D721Med (cell line): Measurements from ENCODE around the gene NTSR2.
A peak's percentile ranks its signal among the peaks of the same experiment; 100 is the strongest.

Source experiments
- DNase-seq: peaks from one replicate; pipeline ENCODE4 v3.0.0; 2011; ENCODE audit warnings: low spot score; ENCODE audit not compliant: insufficient read length
- FAIRE-seq: peaks from 2 replicates; lab custom pipeline; 2011; peaks lifted over from hg19 to GRCh38; lab: Jason Lieb, UNC
- CTCF ChIP-seq: IDR thresholded peaks from 2 replicates; pipeline ENCODE4 v1.5.1; 2012; ENCODE audit warnings: mild to moderate bottlenecking, control low read depth; ENCODE audit not compliant: insufficient read depth; ENCODE audit errors: missing control alignments

NTSR2 gene

DNA sequence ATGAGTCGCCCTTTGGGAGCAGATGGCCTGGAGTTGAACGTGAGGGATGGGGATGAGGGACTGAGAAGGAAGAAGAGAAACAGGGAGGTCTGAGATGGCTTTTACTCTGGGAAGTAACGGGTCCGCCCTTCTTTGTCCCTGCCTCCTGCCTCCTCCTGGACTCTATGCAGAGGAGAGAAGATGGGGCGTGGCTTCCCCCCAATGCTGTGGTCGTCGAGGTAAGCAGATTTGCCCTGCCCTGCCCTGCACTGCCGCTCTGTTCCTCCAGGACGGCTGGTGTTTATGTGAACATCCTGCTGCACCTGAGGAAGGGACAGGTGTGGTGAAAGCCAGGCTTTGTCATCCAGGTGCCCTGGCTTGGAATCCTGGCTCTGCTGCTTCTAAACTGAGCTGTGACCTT lies 13.5 kb upstream of the NTSR2 start:
- FAIRE-seq (no peak), DNase-seq (no peak)
- TF ChIP-seq CTCF, result no peak

DNA sequence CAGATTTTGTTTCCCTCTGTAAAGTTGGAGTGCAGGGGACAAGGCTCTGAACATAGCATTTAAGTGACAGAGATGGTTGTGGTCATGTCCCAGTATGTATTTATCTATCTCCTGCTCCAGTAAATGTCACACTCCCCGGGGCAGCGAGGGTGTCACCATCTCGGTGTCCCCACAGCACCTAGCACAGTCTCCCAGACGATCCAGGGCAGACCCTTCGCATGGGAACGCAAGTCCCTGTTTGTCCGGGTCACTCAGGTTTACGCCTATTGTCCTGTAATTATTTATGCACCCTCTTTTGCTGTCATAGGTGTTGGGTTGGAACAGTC lies 12.6 kb upstream of the NTSR2 start:
- DNase-seq (no peak), FAIRE-seq (no peak)
- TF ChIP-seq CTCF, result no peak

DNA sequence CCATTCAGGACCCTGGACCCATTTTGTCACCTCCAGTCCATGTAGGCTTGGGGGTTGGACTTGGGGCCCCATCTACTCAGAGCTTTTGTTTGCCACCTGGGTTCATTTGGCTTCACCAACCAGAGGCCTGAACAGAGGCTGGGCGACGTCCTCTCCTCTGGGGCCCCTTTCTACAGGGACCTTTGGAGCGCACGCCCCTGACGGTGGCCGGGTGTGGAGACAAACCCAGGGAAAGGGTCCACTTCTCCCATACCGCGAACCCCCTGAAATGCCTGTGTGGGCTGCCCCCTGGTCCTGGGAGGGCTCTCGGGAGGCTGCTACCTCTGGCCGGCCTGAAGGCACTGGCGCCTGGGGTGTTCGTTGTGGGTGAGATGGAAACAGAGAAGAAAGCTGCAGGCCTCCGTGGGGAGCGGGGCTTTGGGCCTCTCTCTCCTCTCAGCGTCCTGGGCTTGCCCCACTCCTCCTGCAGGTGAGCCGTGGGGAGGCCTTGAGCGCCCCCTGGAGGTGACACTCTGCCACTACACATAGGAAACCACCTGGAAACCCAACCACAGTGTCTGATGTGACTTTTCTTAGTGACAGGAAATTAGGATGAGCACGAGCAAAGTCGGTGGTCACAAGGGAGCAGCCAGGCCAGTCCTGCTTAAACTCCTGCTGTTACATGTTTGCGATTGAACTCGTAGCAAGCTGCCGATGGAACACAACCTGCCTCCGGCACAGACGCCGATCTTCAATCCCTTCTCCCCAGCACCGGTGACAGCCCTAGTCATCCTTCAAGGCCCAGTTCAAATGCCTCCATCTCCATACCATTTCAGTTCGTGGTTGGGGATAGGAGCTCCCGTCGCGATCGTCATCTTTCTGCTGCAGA lies 12.0 kb upstream of the NTSR2 start:
- DNase-seq, result peak; percentile 97
- FAIRE-seq, result no peak
- peak; percentile 77 for TF ChIP-seq CTCF

- no peak for TF ChIP-seq CTCF
- FAIRE-seq (no peak), DNase-seq (no peak)
Observed at GRCh38 chr2:11680901-11681721, 11.1 kb upstream of the NTSR2 start.

DNA sequence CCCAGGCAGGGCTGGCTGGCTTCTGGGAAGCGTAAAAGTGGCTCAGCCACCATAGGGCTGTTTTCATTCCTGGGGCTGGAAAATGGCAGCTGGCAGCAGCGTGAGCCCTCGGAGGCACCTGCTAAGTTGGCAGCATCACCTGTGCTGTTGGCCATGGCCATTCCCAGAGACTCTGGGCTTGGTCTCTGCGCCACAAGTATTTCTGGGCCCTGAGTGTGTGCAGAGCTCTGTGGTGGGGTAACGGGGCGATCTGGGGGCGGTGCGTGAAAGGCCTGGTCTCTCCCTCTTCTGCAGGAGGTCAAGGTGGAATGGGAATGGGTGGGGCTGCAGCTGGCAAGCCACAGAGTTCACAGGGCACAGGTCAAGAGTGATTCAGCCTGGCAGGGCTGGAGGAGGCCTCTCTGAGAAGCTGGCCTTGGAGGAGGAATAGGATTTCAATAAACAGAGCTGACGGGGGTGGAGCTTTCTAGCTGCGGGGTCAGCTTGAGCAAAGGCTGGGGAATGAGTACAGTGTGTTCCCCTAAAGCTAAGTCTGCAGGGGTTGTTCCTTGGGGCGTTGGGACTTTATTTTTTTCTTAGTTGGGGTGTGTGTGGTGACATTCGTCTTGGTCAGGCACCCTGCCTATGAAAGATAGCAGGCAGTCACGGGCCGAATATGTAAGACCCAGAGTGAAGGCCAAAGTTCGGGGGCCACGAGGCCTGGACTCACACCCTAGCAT lies 10.3 kb upstream of the NTSR2 start:
- no peak for DNase-seq
- no peak for FAIRE-seq

DNA sequence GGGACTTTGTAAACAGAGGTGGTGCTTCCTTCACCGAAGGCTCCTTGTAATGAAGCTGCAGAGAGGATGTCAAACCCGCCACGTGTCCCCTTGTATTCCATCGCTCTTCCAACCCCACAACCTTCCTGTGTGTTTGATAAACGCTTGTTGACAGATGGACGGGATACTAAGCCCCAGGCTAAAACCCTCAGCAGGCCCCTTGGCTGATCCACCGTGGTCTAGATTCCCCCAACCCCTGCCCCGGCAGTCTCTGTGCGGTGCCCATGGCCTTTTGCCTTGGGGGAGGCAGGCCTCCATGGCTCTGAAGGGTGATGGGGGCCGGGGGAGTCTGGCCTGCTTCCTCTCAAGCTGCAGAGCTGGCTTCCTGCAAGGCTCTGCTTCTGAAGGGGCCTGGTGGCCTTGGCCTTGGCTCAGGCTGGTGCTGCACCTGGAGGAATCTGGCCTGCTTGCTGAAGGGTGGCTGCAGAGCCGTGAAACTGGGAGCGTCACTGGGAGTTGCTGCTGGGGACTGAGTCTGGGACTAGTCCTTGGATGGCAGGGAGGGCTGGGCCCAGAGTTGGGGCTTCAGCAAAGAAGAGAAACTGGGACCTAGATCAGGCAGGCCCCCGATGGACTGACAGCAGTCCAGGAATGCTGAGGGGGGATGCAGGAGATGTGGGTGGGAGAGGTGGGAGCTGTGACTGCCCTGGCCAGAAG lies 9.6 kb upstream of the NTSR2 start:
- no peak for TF ChIP-seq CTCF
- FAIRE-seq (no peak), DNase-seq (peak; percentile 57)

More for the DNA sequence above, 10.3 kb upstream of the NTSR2 start:
- TF ChIP-seq CTCF, result no peak
